22Rv1 (cell line): ENCODE results near the gene C10orf53.

ENCODE experiments used
- ZFX ChIP-seq: fragments of 450-650 bp; IDR thresholded peaks from 2 replicates; pipeline ENCODE4 v1.6.1; 2017; ENCODE audit warnings: antibody characterized with exemption, borderline replicate concordance
- TF ChIP-seq, protein P1 (sequence below): fragments of 450-650 bp; IDR thresholded peaks from 2 replicates; pipeline ENCODE4 v1.5.1; 2017; ENCODE audit warnings: mild to moderate bottlenecking

DNA sequence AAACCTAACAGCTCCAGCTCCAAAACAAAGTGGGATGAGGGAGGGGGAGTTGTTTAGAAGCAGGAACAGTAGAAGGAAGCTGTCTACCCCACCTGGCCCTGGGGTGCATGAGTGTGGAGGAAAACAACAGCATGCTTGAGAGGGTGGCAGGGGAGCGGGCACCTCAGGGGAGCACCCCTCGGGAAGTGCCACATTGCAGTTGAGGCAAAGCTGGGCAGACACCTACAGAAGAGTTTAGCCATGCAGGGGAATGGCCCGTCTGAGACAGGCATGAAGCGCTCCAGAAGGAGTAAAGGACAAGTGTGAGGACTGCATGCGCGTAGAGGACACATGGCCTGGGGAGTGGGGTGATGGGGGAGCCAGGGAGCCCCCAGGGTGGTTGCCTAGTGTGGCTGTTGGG is 47.5 kb upstream of the C10orf53 start:
- TF ChIP-seq, protein P1, sequence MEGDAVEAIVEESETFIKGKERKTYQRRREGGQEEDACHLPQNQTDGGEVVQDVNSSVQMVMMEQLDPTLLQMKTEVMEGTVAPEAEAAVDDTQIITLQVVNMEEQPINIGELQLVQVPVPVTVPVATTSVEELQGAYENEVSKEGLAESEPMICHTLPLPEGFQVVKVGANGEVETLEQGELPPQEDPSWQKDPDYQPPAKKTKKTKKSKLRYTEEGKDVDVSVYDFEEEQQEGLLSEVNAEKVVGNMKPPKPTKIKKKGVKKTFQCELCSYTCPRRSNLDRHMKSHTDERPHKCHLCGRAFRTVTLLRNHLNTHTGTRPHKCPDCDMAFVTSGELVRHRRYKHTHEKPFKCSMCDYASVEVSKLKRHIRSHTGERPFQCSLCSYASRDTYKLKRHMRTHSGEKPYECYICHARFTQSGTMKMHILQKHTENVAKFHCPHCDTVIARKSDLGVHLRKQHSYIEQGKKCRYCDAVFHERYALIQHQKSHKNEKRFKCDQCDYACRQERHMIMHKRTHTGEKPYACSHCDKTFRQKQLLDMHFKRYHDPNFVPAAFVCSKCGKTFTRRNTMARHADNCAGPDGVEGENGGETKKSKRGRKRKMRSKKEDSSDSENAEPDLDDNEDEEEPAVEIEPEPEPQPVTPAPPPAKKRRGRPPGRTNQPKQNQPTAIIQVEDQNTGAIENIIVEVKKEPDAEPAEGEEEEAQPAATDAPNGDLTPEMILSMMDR = no peak
- TF ChIP-seq ZFX = no peak
